Measurements from ENCODE around the gene LAMTOR4.

DNA sequence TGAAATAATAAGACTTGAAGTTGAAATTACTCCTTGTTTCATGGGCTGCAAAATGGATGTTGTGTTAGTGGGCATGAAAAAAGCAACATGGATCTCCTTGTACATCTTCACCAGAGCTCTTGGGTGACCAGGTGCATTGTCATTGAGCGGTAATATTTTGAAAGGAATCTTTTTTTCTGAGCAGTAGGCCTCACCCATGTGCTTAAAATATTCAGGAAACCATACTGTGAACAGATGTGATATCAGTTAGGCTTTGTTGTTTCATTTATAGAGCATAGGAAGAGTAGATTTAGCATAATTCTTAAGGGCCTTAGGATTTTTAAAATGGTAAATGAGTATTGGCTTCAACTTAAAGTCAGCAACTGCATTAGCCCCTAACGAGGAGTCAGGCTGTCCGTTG is 44.3 kb downstream of the LAMTOR4 start:
- TF ChIP-seq EZH2 (IDR thresholded peaks at IDR 0.05; ENCODE audit: insufficient read depth, low read length), result no peak
- TF ChIP-seq, protein P1, sequence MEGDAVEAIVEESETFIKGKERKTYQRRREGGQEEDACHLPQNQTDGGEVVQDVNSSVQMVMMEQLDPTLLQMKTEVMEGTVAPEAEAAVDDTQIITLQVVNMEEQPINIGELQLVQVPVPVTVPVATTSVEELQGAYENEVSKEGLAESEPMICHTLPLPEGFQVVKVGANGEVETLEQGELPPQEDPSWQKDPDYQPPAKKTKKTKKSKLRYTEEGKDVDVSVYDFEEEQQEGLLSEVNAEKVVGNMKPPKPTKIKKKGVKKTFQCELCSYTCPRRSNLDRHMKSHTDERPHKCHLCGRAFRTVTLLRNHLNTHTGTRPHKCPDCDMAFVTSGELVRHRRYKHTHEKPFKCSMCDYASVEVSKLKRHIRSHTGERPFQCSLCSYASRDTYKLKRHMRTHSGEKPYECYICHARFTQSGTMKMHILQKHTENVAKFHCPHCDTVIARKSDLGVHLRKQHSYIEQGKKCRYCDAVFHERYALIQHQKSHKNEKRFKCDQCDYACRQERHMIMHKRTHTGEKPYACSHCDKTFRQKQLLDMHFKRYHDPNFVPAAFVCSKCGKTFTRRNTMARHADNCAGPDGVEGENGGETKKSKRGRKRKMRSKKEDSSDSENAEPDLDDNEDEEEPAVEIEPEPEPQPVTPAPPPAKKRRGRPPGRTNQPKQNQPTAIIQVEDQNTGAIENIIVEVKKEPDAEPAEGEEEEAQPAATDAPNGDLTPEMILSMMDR (IDR thresholded peaks at IDR 0.05; ENCODE audit: insufficient read depth, low read depth, low read length), result no peak
